GM12801 (cell line): ENCODE measurements around the gene TLK1.

ENCODE experiments used
- TF ChIP-seq, protein P1 (sequence below): IDR thresholded peaks from one replicate; pipeline ENCODE4 v1.5.1; 2011; ENCODE audit warnings: control low read depth; ENCODE audit not compliant: insufficient read length; ENCODE audit errors: extremely low read depth

The TLK1 gene

DNA sequence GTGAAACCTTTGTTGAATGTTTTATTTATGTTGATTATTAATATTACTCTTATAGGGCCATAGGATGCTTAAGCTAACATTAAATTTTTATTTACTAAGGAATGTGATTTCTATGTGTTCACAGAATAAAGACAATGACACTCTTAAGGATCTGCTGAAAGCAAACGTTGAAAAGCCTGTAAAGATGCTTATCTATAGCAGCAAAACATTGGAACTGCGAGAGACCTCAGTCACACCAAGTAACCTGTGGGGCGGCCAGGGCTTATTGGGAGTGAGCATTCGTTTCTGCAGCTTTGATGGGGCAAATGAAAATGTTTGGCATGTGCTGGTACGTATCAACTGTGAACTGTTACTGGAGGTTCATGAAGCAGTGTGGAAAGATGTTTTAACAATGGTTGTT, 211.3 kb downstream of the TLK1 start:
- TF ChIP-seq, protein P1, sequence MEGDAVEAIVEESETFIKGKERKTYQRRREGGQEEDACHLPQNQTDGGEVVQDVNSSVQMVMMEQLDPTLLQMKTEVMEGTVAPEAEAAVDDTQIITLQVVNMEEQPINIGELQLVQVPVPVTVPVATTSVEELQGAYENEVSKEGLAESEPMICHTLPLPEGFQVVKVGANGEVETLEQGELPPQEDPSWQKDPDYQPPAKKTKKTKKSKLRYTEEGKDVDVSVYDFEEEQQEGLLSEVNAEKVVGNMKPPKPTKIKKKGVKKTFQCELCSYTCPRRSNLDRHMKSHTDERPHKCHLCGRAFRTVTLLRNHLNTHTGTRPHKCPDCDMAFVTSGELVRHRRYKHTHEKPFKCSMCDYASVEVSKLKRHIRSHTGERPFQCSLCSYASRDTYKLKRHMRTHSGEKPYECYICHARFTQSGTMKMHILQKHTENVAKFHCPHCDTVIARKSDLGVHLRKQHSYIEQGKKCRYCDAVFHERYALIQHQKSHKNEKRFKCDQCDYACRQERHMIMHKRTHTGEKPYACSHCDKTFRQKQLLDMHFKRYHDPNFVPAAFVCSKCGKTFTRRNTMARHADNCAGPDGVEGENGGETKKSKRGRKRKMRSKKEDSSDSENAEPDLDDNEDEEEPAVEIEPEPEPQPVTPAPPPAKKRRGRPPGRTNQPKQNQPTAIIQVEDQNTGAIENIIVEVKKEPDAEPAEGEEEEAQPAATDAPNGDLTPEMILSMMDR, result no peak

DNA sequence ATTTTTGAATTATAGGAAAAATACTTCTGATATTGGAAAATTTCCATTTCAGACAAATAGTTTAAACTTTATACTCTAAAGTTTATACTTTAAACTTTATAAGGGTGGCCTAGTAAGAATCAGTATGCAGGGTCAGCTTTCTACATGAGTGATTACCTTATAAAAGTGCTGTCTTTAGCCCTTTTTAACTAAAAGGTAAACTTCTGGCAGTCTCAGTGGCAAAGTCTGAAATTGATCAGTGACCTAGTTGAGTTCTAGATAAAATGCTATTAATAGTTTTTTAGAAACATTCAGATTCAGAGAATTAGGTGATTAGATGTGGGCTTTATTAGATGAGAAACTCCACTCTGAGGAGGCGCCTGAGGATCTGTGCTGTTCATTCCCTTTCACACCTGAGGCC, 216.1 kb downstream of the TLK1 start:
- TF ChIP-seq, protein P1, result no peak

DNA sequence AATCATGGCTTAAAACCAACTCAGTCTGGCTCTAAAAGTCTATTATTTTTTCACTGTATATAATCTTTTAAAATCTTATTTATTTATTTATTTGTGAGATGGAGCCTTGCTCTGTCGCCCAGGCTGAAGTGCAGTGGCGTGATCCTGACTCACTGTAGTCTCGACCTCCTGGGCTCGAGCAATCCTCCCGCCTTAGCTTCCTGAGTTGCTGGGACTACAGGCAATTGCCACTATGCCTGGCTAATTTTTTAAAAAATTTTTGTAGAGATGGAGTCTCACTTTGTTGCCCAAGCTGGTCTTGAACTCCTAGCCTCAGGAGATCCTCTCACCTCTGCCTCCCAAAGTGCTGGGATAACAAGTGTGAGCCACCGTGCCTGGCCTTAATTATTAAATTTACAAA, 217.1 kb downstream of the TLK1 start:
- TF ChIP-seq, protein P1, result no peak

DNA sequence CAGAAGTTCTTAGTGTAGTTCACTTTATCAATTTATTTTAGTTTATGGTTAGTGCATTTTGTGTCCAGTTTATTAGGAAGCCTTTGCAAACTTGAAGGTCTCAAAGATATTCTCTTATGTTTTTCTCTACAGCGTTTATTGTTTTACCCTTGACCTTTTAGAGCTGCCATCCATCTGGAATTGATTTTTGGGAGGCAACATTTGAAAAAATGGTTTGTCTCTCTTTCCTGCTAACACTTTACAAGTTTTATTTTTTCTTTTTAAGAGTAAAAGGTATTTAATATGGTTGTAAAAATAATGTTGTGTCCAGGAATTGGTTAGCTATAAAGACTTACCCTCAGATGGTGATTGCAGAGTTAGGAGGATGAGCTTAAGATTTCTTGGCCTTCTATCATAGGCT, 217.7 kb downstream of the TLK1 start:
- TF ChIP-seq, protein P1, result no peak

DNA sequence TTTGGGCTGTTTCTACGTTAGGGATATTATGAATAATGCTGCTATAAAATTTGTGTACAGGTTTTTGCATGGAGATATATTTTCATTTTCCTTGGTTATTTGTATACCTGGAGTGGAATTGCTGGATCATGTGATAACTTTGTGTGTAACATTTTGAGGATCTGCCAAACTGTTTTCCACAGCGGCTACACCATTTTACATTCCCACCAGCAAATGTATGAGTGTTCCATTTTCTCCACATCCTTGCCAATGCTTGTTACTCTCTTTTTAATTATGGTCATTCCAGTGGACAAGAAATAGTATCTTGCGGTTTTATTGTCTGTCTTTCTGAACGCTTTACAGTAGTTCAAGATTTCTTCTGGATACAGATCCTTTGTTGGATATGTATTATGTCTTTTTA, 218.1 kb downstream of the TLK1 start:
- TF ChIP-seq, protein P1, result no peak
